OCI-LY7 (cell line): ENCODE results near the gene NIPBL.

Experiments used
- EZH2phosphoT487 ChIP-seq: fragments of 200-600 bp; sonication (generic); IDR thresholded peaks from 2 replicates; pipeline ENCODE4 v1.6.1; 2018; ENCODE audit warnings: low read depth, borderline replicate concordance, mild to moderate bottlenecking, mixed run types, antibody characterized with exemption, low read length, moderate library complexity, mixed read lengths
- TF ChIP-seq, protein P1 (sequence below): fragments of 200-600 bp; sonication (generic); conservative IDR thresholded peaks from 2 replicates; pipeline ENCODE4 v1.5.1; 2014; ENCODE audit warnings: mild to moderate bottlenecking, antibody characterized with exemption, low read length, moderate library complexity, mixed read lengths

DNA sequence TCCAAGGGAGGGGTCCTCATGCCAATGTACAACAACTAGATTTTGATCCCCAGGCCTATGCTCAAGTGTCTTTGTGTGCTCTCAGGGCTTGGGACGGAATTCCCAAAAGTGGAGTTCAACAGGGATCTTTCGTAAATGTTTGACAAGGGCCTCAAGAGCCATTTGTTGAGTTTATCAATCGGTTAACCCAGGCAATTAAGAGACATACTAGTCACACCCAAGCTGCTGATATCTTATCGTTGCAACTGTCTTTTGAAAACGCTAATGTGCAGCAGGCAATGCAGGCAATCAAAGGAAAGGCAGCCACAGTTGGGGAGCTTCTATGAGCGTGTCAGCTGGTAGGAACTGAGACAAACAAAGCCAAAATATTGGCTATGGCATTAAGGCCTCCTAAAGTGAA lies 211.4 kb downstream of the NIPBL start:
- TF ChIP-seq, protein P1, sequence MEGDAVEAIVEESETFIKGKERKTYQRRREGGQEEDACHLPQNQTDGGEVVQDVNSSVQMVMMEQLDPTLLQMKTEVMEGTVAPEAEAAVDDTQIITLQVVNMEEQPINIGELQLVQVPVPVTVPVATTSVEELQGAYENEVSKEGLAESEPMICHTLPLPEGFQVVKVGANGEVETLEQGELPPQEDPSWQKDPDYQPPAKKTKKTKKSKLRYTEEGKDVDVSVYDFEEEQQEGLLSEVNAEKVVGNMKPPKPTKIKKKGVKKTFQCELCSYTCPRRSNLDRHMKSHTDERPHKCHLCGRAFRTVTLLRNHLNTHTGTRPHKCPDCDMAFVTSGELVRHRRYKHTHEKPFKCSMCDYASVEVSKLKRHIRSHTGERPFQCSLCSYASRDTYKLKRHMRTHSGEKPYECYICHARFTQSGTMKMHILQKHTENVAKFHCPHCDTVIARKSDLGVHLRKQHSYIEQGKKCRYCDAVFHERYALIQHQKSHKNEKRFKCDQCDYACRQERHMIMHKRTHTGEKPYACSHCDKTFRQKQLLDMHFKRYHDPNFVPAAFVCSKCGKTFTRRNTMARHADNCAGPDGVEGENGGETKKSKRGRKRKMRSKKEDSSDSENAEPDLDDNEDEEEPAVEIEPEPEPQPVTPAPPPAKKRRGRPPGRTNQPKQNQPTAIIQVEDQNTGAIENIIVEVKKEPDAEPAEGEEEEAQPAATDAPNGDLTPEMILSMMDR, result no peak
- TF ChIP-seq EZH2phosphoT487, result no peak
